ENCODE results near the gene PRG2. TPM values are rescaled to one million over a fixed set of nuclear protein-coding genes. Genes with fewer than 3 reads are reported as not detected.
"Not testable (repeated sequence)": the region's sequence is repeated elsewhere in the genome, so short reads cannot be mapped to it uniquely, and the experiment has no call there.

Gene PRG2
- polyA plus RNA-seq, 12 donors: 0.17 to 11.9 (median 0.43) TPM; not detected in 2

GRCh38 chr11:57348052-57348451, 42.4 kb downstream of the PRG2 start:
- DNase-seq: no peak

GRCh38 chr11:57347336-57347735, 43.1 kb downstream of the PRG2 start:
- no peak for DNase-seq

- no peak for DNase-seq
Observed at GRCh38 chr11:57345555-57346211, 44.8 kb downstream of the PRG2 start.

GRCh38 chr11:57344826-57345225, 45.6 kb downstream of the PRG2 start:
- DNase-seq: no peak

- DNase-seq: no peak
Observed at GRCh38 chr11:57343825-57344224, 46.6 kb downstream of the PRG2 start.

GRCh38 chr11:57342702-57343101, 47.7 kb downstream of the PRG2 start:
- no peak for DNase-seq

- DNase-seq: no peak
Observed at GRCh38 chr11:57341250-57341808, 49.1 kb downstream of the PRG2 start.

GRCh38 chr11:57340039-57340615, 50.3 kb downstream of the PRG2 start:
- DNase-seq: no peak

GRCh38 chr11:57339328-57339727, 51.1 kb downstream of the PRG2 start:
- no peak for DNase-seq

GRCh38 chr11:57338142-57338541, 52.3 kb downstream of the PRG2 start, which contains the start of gene P2RX3:
TSS of gene P2RX3 (plus strand) at chr11:57338352. CDS start at chr11:57338551, 199 bp downstream.
- DNase-seq: no peak

GRCh38 chr11:57336856-57337255, 53.6 kb downstream of the PRG2 start:
- not testable (repeated sequence) for DNase-seq

Other genes with a start within 250 kb of the PRG2 start
- 1 to 10 TPM in 11 of 12 donors, not detected in 1; 1.1 to 6.8 (median 1.6) TPM for gene LRRC55, start 208.7 kb downstream of the PRG2 start, polyA plus RNA-seq (ENCODE audit: insufficient read length in 12 of 12)
- gene APLNR, start 153.4 kb downstream of the PRG2 start, polyA plus RNA-seq (ENCODE audit: insufficient read length in 12 of 12): 100 to 1,000 TPM in 1 of 12 donors, 10 to 100 TPM in 10, not detected in 1; 79.1 to 106 (median 89.6) TPM
- 100 to 1,000 TPM in 9 of 12 donors, 10 to 100 TPM in 2, not detected in 1; 84.0 to 149 (median 111) TPM for gene TNKS1BP1, start 65.7 kb downstream of the PRG2 start, polyA plus RNA-seq (ENCODE audit: insufficient read length in 12 of 12)
- gene SSRP1, start 54.8 kb downstream of the PRG2 start, polyA plus RNA-seq (ENCODE audit: insufficient read length in 12 of 12): 100 to 1,000 TPM in 4 of 12 donors, 10 to 100 TPM in 7, not detected in 1; 75.2 to 157 (median 94.7) TPM
- 1 to 10 TPM in 10 of 12 donors, not detected in 2; 1.6 to 5.6 (median 4.1) TPM for gene P2RX3, start 52.3 kb downstream of the PRG2 start, polyA plus RNA-seq (ENCODE audit: insufficient read length in 12 of 12)
- 1 to 10 TPM in 1 of 12 donors, under 1 TPM in 5, not detected in 6; 0.28 to 5.8 (median 0.49) TPM for gene PRG3, start 9.5 kb downstream of the PRG2 start, polyA plus RNA-seq (ENCODE audit: insufficient read length in 12 of 12)
- 10 to 100 TPM in 11 of 12 donors, not detected in 1; 24.6 to 45.1 (median 28.1) TPM for gene SLC43A3, start 36.5 kb upstream of the PRG2 start, polyA plus RNA-seq (ENCODE audit: insufficient read length in 12 of 12)
- 10 to 100 TPM in 10 of 12 donors, 1 to 10 TPM in 1, not detected in 1; 9.0 to 43.3 (median 24.2) TPM for gene RTN4RL2, start 69.9 kb upstream of the PRG2 start, polyA plus RNA-seq (ENCODE audit: insufficient read length in 12 of 12)
- 10 to 100 TPM in 6 of 12 donors, 1 to 10 TPM in 5, not detected in 1; 6.7 to 27.7 (median 11.8) TPM for gene SLC43A1, start 125.1 kb upstream of the PRG2 start, polyA plus RNA-seq (ENCODE audit: insufficient read length in 12 of 12)
- 10 to 100 TPM in 11 of 12 donors, not detected in 1; 25.3 to 71.9 (median 38.1) TPM for gene TIMM10, start 140.1 kb upstream of the PRG2 start, polyA plus RNA-seq (ENCODE audit: insufficient read length in 12 of 12)
- 100 to 1,000 TPM in 11 of 12 donors, 10 to 100 TPM in 1; 63.6 to 366 (median 189) TPM for gene SMTNL1, start 146.9 kb upstream of the PRG2 start, polyA plus RNA-seq (ENCODE audit: insufficient read length in 12 of 12)
- 10 to 100 TPM in 11 of 12 donors, not detected in 1; 18.6 to 30.6 (median 24.4) TPM for gene UBE2L6, start 177.0 kb upstream of the PRG2 start, polyA plus RNA-seq (ENCODE audit: insufficient read length in 12 of 12)
- 100 to 1,000 TPM in 4 of 12 donors, 10 to 100 TPM in 7, not detected in 1; 74.1 to 187 (median 90.7) TPM for gene SERPING1, start 207.0 kb upstream of the PRG2 start, polyA plus RNA-seq (ENCODE audit: insufficient read length in 12 of 12)

Data from muscle of arm (tissue), 12 donors.